HepG2 (cell line): ENCODE data around the gene LMNA. TPM values are rescaled to one million over a fixed set of nuclear protein-coding genes. Genes with fewer than 3 reads are reported as not detected.

Source experiments
- FOXA1 ChIP-seq, 2 experiments: fragments of 450-650 bp in 1 of 2; sonication (generic) in 1 of 2; formaldehyde crosslinking in 1 of 2; IDR thresholded peaks; 2 replicates each; pipeline versions ENCODE4 v1.4.0 to v1.6.1; 2016 to 2020; ENCODE audit warnings: missing genetic modification reagents in 1 of 2
- FOXA3 ChIP-seq: IDR thresholded peaks from 2 replicates; pipeline ENCODE4 v1.6.1; 2016; ENCODE audit warnings: missing genetic modification reagents, missing compliant biosample characterization
- HINFP ChIP-seq: sonication (generic); formaldehyde crosslinking; IDR thresholded peaks from 2 replicates; pipeline ENCODE4 v1.4.0; 2020; ENCODE audit warnings: low read depth, mild to moderate bottlenecking, missing genetic modification reagents
- HNRNPL ChIP-seq: fragments of 200-400 bp; formaldehyde crosslinking; IDR thresholded peaks from 2 replicates; pipeline ENCODE4 v1.6.1; 2017; ENCODE audit warnings: mild to moderate bottlenecking, low read depth, low read length
- NFE2 ChIP-seq: sonication (generic); formaldehyde crosslinking; IDR thresholded peaks from 2 replicates; pipeline ENCODE4 v1.4.0; 2020; ENCODE audit warnings: missing genetic modification reagents
- NFYC ChIP-seq: IDR thresholded peaks from 2 replicates; pipeline ENCODE4 v1.6.1; 2016; ENCODE audit warnings: missing genetic modification reagents, missing compliant biosample characterization
- NR2F6 ChIP-seq, 2 experiments: IDR thresholded peaks; 2 replicates each; pipeline ENCODE4 v1.6.1; 2016; ENCODE audit warnings: antibody characterized with exemption in 1 of 2, mild to moderate bottlenecking in 1 of 2
- POLR2A ChIP-seq, 2 experiments: IDR thresholded peaks; 2 replicates each; pipeline ENCODE4 v1.6.1; 2011; ENCODE audit warnings: low read depth in 2 of 2, low read length in 2 of 2, mild to moderate bottlenecking in 1 of 2, moderate library complexity in 1 of 2; ENCODE audit not compliant: insufficient read depth in 1 of 2
- PRDM15 ChIP-seq: sonication (generic); formaldehyde crosslinking; IDR thresholded peaks from 2 replicates; pipeline ENCODE4 v1.4.0; 2020; ENCODE audit warnings: missing genetic modification reagents
- SAP130 ChIP-seq: IDR thresholded peaks from 2 replicates; pipeline ENCODE4 v1.6.1; 2016; ENCODE audit warnings: low read depth
- ZNF501 ChIP-seq: sonication (generic); formaldehyde crosslinking; IDR thresholded peaks from 2 replicates; pipeline ENCODE4 v1.5.1; 2020; ENCODE audit warnings: mild to moderate bottlenecking, moderate library complexity, missing genetic modification reagents
- ZNF609 ChIP-seq: sonication (generic); formaldehyde crosslinking; IDR thresholded peaks from 2 replicates; pipeline ENCODE4 v1.4.0; 2020; ENCODE audit warnings: mild to moderate bottlenecking, missing genetic modification reagents, borderline replicate concordance
- ZSCAN5A ChIP-seq: sonication (generic); formaldehyde crosslinking; IDR thresholded peaks from 2 replicates; pipeline ENCODE4 v1.8.0; 2022; ENCODE audit warnings: mild to moderate bottlenecking, missing genetic modification reagents, borderline replicate concordance
- polyA plus RNA-seq, 8 experiments: library from polyadenylated mRNA; depleted of rRNA in 3 of 8; stranded (reverse) in 7 of 8; unstranded in 1 of 8; fragments of >200 nt; fragmentation: Illumina TruSeq in 4 of 8; extraction: Trizol in 4 of 8; gene quantifications; 2 replicates each; pipeline versions ENCODE4 v1.2.1 to v1.2.3, GENCODE V29; 2011 to 2016; ENCODE audit warnings: low read depth in 4 of 8, missing spikeins in 1 of 8, mixed read lengths in 1 of 8; ENCODE audit not compliant: insufficient read depth in 1 of 8
- total RNA-seq, 5 experiments: library from RNA; depleted of rRNA; stranded (reverse); fragments of >200 nt; fragmentation: Illumina TruSeq; extraction: Trizol; gene quantifications; 2 replicates each; pipeline ENCODE4 v1.2.3, GENCODE V29; 2016; ENCODE audit warnings: low read depth in 1 of 5

The LMNA gene
- total and polyA plus RNA-seq, 2 of the 13 experiments (the other 11 are each of a cell fraction or from before 2014, with no cell fraction given), result 107 to 225 TPM

GRCh38 chr1:156118177-156118868 is 3.8 kb downstream of the LMNA start (continued):
- TF ChIP-seq PRDM15 (CRISPR knock-in tag), result no peak
- no peak for TF ChIP-seq NFYC (CRISPR knock-in tag)
- TF ChIP-seq SAP130, result peak; percentile 91
- TF ChIP-seq ZNF501 (CRISPR knock-in tag), result 0 out of 2 replicates have a peak, but pooled peaks have one; percentile 25
- peak; percentile 41; the same call in 1 of the 2 replicates for TF ChIP-seq ZNF609 (CRISPR knock-in tag)
- TF ChIP-seq NR2F6 (IDR thresholded peaks at IDR 0.05), result peak; percentile 59; the same call in 1 of the 2 replicates
- TF ChIP-seq NR2F6 (CRISPR knock-in tag; IDR thresholded peaks at IDR 0.05), result peak; percentile 41; the same call in 1 of the 2 replicates
- 0 out of 2 replicates have a peak, but pooled peaks have one; percentile 17 for TF ChIP-seq HINFP (CRISPR knock-in tag)
- TF ChIP-seq FOXA1 (IDR thresholded peaks at IDR 0.05), result no peak
- TF ChIP-seq FOXA1 (CRISPR knock-in tag; IDR thresholded peaks at IDR 0.05), result 0 out of 2 replicates have a peak, but pooled peaks have one; percentile 44
- TF ChIP-seq NFE2, result no peak
- TF ChIP-seq POLR2A (IDR thresholded peaks at IDR 0.05; ENCODE audit: insufficient read depth in 1 of 2, low read depth in 2 of 2, low read length in 2 of 2), result peak in 1 of 2 experiments; percentile 71; a peak in 2 of 4 replicates
- TF ChIP-seq HNRNPL, result no peak
- peak; percentile 36; the same call in 1 of the 2 replicates for TF ChIP-seq ZSCAN5A (CRISPR knock-in tag)
- peak; percentile 30; the same call in 1 of the 2 replicates for TF ChIP-seq FOXA3 (CRISPR knock-in tag)
